ENCODE measurements around the gene TMEM151A. TPM values are rescaled to one million over a fixed set of nuclear protein-coding genes. Genes with fewer than 3 reads are reported as not detected.

TMEM151A gene
- total RNA-seq, 2 experiments from 2014 or later = 0.11 to 0.14 TPM

GRCh38 chr11:66313321-66314185 is 21.9 kb downstream of the TMEM151A start:
- H3K4me1 ChIP-seq (ENCODE audit: insufficient read depth, low read length) = peaks cover 66% of the 10 kb centered on the region
- ChIA-PET CTCF (interaction anchor here (1.1 to 3.6 kb wide), 7 partner anchors 8 to 269 kb away, joined by 3 to 30 read pairs (median 5); no protein-coding TSS in a partner anchor), POLR2A (interaction anchor here (1.0 to 3.0 kb wide), 17 partner anchors 8 to 814 kb away, joined by 3 to 39 read pairs (median 11); partner anchors contain the start of genes B4GAT1, BRMS1, MALAT1 and MRPL11)
- Mint-ChIP-seq H3K27ac (peak overlapping the region; percentile 95), H3K36me3 (ENCODE audit: low read depth) (no peaks in the 10 kb centered on the region), H3K4me3 (peak overlapping the region; percentile 90), H3K4me1 (ENCODE audit: low read depth) (peaks cover 37% of the 10 kb centered on the region), H3K27me3 (no peaks in the 10 kb centered on the region), H3K9me3 (no peaks in the 10 kb centered on the region)
- H3K27ac ChIP-seq (ENCODE audit: low read depth in 1 of 2, low read length in 2 of 2) = peak overlapping the region; percentile 77 to 80
- no peak for TF ChIP-seq CTCF (IDR thresholded peaks at IDR 0.05)
- intact Hi-C loops (cut with DNase I, micrococcal nuclease) = no loop called here
- DNase-seq (peak in 1 of 14 experiments; percentile 51), ATAC-seq (ENCODE audit: poor library complexity) (no peak)
- H3K36me3 ChIP-seq (ENCODE audit: insufficient read depth, low read length) = no peaks in the 10 kb centered on the region
- no peaks in the 10 kb centered on the region for H3K27me3 ChIP-seq (ENCODE audit: control insufficient read depth in 1 of 2, insufficient read depth in 2 of 2, low read length in 2 of 2)
- H3K9me3 ChIP-seq (ENCODE audit: control insufficient read depth in 1 of 2, insufficient read depth in 1 of 2, low read length in 2 of 2) = no peaks in the 10 kb centered on the region
- H3K4me3 ChIP-seq (ENCODE audit: low read length) = peak overlapping the region; percentile 61

- no peaks in the 10 kb centered on the region for H3K36me3 Mint-ChIP-seq (ENCODE audit: low read depth)
- intact Hi-C loops (cut with DNase I, micrococcal nuclease) = no loop called here
- Histone ChIP-seq H3K27ac (ENCODE audit: low read depth in 1 of 2, low read length in 2 of 2) (peak overlapping the region; percentile 41 to 80), H3K4me3 (ENCODE audit: low read length) (no peak overlapping the region), H3K36me3 (ENCODE audit: insufficient read depth, low read length) (no peaks in the 10 kb centered on the region), H3K27me3 (ENCODE audit: control insufficient read depth in 1 of 2, insufficient read depth in 2 of 2, low read length in 2 of 2) (no peaks in the 10 kb centered on the region), H3K4me1 (ENCODE audit: insufficient read depth, low read length) (peaks cover 72% of the 10 kb centered on the region), H3K9me3 (ENCODE audit: control insufficient read depth in 1 of 2, insufficient read depth in 1 of 2, low read length in 2 of 2) (no peaks in the 10 kb centered on the region)
- POLR2A ChIA-PET = interaction anchor here (0.5 to 2.8 kb wide), 3 partner anchors 31 to 711 kb away, joined by 3 to 26 read pairs (median 12); partner anchors contain the start of genes BRMS1 and MRPL11
- ATAC-seq (ENCODE audit: poor library complexity) = no peak
- H3K27me3 Mint-ChIP-seq = no peaks in the 10 kb centered on the region
- CTCF ChIA-PET = no interaction called here
- peak overlapping the region; percentile 95 for H3K27ac Mint-ChIP-seq
- H3K4me3 Mint-ChIP-seq = peak overlapping the region; percentile 67
- H3K4me1 Mint-ChIP-seq (ENCODE audit: low read depth) = peaks cover 43% of the 10 kb centered on the region
- H3K9me3 Mint-ChIP-seq = no peaks in the 10 kb centered on the region
- no peak for DNase-seq
- TF ChIP-seq CTCF (IDR thresholded peaks at IDR 0.05) = no peak
These were observed 22.4 kb downstream of the TMEM151A start for GRCh38 chr11:66314186-66314501.

- no peak overlapping the region for H3K4me3 ChIP-seq (ENCODE audit: low read length)
- Mint-ChIP-seq H3K27me3 (no peaks in the 10 kb centered on the region), H3K36me3 (ENCODE audit: low read depth) (no peaks in the 10 kb centered on the region), H3K4me3 (peak overlapping the region; percentile 72), H3K4me1 (ENCODE audit: low read depth) (peaks cover 50% of the 10 kb centered on the region), H3K9me3 (no peaks in the 10 kb centered on the region), H3K27ac (peak overlapping the region; percentile 95)
- DNase-seq = no peak
- H3K4me1 ChIP-seq (ENCODE audit: insufficient read depth, low read length) = peaks cover 76% of the 10 kb centered on the region
- no peaks in the 10 kb centered on the region for H3K36me3 ChIP-seq (ENCODE audit: insufficient read depth, low read length)
- no peak for TF ChIP-seq CTCF (IDR thresholded peaks at IDR 0.05)
- H3K27me3 ChIP-seq (ENCODE audit: control insufficient read depth in 1 of 2, insufficient read depth in 2 of 2, low read length in 2 of 2) = no peaks in the 10 kb centered on the region
- POLR2A ChIA-PET = interaction anchor here (0.5 to 2.8 kb wide), 2 partner anchors 30 to 712 kb away, joined by 3 to 26 read pairs; partner anchors contain the start of gene BRMS1
- no peak for ATAC-seq (ENCODE audit: poor library complexity)
- no peaks in the 10 kb centered on the region for H3K9me3 ChIP-seq (ENCODE audit: control insufficient read depth in 1 of 2, insufficient read depth in 1 of 2, low read length in 2 of 2)
- CTCF ChIA-PET = no interaction called here
- intact Hi-C loops (cut with DNase I, micrococcal nuclease) = no loop called here
- peak overlapping the region in 1 of 2 donors; percentile 91 for H3K27ac ChIP-seq (ENCODE audit: low read depth in 1 of 2, low read length in 2 of 2)
These were observed 23.1 kb downstream of the TMEM151A start for GRCh38 chr11:66314561-66315497.
